Measurements from ENCODE around the gene RBBP8NL. TPM values are rescaled to one million over a fixed set of nuclear protein-coding genes. Genes with fewer than 3 reads are reported as not detected.

Gene RBBP8NL
- total and polyA plus RNA-seq, 9 of the 15 experiments (the other 6 are each of a cell fraction or from before 2014, with no cell fraction given), result not detected

DNA sequence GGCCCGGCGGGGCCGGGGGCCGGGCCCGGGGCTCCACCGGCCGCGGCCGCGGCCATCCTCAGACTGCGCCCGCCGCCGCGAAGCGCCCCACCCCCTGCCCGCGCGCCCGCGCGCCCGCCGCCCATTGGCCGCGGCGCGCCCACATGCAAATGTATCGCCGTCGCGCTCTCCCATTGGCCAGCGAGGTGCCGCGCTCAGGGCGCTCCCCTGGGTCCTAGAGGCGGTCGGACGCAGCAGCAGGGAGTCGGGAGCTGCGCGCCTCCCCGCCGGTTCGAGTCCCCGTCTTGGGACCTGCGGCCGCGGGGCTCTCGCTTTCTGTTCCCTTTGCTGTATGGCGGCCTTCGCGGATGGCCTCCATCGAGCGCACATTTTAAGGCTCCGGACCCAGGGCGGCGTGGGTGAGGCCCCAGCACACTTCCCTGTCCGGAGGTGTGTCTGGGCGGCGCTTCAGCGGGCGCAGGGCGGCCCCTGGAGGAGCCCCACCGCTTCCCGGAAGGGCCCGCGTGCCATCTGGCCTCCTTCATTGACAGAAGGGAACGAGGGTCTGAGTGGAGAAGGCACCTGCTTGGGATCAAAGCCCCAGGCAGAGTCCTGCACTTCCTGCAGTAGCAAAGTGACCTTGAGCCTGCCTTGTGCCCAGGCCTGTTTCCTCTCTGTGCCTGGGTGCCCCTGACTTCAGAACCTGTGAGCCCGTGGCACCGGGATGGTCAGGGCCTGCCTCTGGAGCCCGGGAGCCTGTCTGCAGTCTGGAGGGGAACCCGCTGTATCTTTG, 19.9 kb downstream of the RBBP8NL start, which contains the start of gene CABLES2:
Gene CABLES2 (minus strand): TSS at position 65 of the 772 bp plus-strand sequence. CDS start 9 bp downstream, at position 56.
- BruUV-seq (replicated peaks), result no TSS peak
- Histone ChIP-seq H3K9me1 (ENCODE audit: control insufficient read depth, insufficient read depth, low read length) (peaks cover 4% of the 10 kb centered on the region), H3K9me3 (replicated peaks; ENCODE audit: control insufficient read depth, insufficient read depth, low read depth, low read length) (no peaks in the 10 kb centered on the region), H4K20me1 (replicated peaks; ENCODE audit: control insufficient read depth, insufficient read depth, low read length) (0 out of 2 replicates have a peak, but pooled peaks cover 8% of the 10 kb centered on the region), H3K4me2 (ENCODE audit: insufficient read depth, low read length) (peak within 1 kb of the TSS; percentile 89), H2AFZ (ENCODE audit: low read depth, low read length) (peak within 1 kb of the TSS; percentile 99), H3K79me2 (ENCODE audit: control insufficient read depth, insufficient read depth, low read length) (peaks cover 14% of the 10 kb centered on the region), H3K4me3 (peak within 1 kb of the TSS; percentile 58), H3K9ac (ENCODE audit: insufficient read depth in 1 of 2, low read depth in 2 of 2, low read length in 2 of 2) (peak within 1 kb of the TSS; percentile 65 to 95), H3K36me3 (ENCODE audit: control insufficient read depth, insufficient read depth, low read length) (peaks cover 9% of the 10 kb centered on the region; the same call in 1 of the 3 replicates), H3K27me3 (ENCODE audit: control insufficient read depth in 2 of 2, insufficient read depth in 2 of 2, low read length in 2 of 2) (no peaks in the 10 kb centered on the region), H3K4me1 (replicated peaks in 1 of 2; ENCODE audit: control insufficient read depth in 2 of 2, insufficient read depth in 2 of 2, low read length in 2 of 2) (peaks cover 17 to 88% of the 10 kb centered on the region in 2 experiments), H3K27ac (ENCODE audit: extremely low read depth, low read depth, low read length) (peak within 1 kb of the TSS; percentile 65)
- in situ Hi-C loops (cut with MboI) (no loop called here), intact Hi-C loops (cut with micrococcal nuclease) (loop anchor here (5.0 kb wide), 1 partner anchor 80 kb away; no protein-coding TSS in a partner anchor)
- WGBS (ENCODE audit: insufficient coverage, low coverage, missing lambda C conversion rate), result 4% methylated on average over 19 of the region's 73 CpGs
- ChIA-PET POLR2A (interaction anchor here (0.5 to 1.0 kb wide), 5 partner anchors 16 to 191 kb away, joined by 3 read pairs; partner anchors contain the start of gene RPS21), CTCF (ENCODE audit: low intra/inter-chr PET ratio) (interaction anchor here (0.6 kb wide), 1 partner anchor 108 kb away, joined by 3 read pairs; no protein-coding TSS in a partner anchor)
- DNase-seq (ENCODE audit: extremely low read depth in 1 of 4, low spot score in 3 of 4) (peak; percentile 95 to 96 (median 96)), ATAC-seq (peak; percentile 94), FAIRE-seq (peak; percentile 92)
- peak; percentile 86 for TF ChIP-seq XRCC5 (IDR thresholded peaks at IDR 0.05; ENCODE audit: low read depth, low read length)
- TF ChIP-seq, protein P1, sequence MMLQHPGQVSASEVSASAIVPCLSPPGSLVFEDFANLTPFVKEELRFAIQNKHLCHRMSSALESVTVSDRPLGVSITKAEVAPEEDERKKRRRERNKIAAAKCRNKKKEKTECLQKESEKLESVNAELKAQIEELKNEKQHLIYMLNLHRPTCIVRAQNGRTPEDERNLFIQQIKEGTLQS (IDR thresholded peaks at IDR 0.05), result no peak
- TF ChIP-seq, protein P1 (CRISPR knock-in tag; conservative IDR thresholded peaks at IDR 0.05), result no peak
- 0 out of 2 replicates have a peak, but pooled peaks have one; percentile 45 for TF ChIP-seq KLF1 (tag; IDR thresholded peaks at IDR 0.05)
- no peak for TF ChIP-seq ZNF699 (CRISPR knock-in tag; IDR thresholded peaks at IDR 0.05; ENCODE audit: insufficient replicate concordance)
- TF ChIP-seq, protein P2, sequence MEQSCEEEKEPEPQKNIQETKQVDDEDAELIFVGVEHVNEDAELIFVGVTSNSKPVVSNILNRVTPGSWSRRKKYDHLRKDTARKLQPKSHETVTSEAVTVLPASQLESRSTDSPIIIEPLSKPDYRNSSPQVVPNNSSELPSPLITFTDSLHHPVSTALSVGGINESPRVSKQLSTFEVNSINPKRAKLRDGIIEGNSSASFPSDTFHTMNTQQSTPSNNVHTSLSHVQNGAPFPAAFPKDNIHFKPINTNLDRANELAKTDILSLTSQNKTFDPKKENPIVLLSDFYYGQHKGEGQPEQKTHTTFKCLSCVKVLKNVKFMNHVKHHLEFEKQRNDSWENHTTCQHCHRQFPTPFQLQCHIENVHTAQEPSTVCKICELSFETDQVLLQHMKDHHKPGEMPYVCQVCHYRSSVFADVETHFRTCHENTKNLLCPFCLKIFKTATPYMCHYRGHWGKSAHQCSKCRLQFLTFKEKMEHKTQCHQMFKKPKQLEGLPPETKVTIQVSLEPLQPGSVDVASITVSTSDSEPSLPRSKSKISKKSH (CRISPR knock-in tag; IDR thresholded peaks at IDR 0.05), result no peak
- TF ChIP-seq PRPF4 (IDR thresholded peaks at IDR 0.05; ENCODE audit: insufficient read depth, low read depth, low read length, poor library complexity, severe bottlenecking), result peak; percentile 42
- peak; percentile 97 for TF ChIP-seq L3MBTL2 (IDR thresholded peaks at IDR 0.05)
- TF ChIP-seq MTA3 (IDR thresholded peaks at IDR 0.05; ENCODE audit: borderline replicate concordance), result peak; percentile 95; the same call in 1 of the 2 replicates
- no peak for TF ChIP-seq JUND (IDR thresholded peaks at IDR 0.05; ENCODE audit: borderline replicate concordance, low read depth, low read length)
- TF ChIP-seq JUND (tag; IDR thresholded peaks at IDR 0.05; ENCODE audit: borderline replicate concordance, low read depth, low read length), result no peak; the same call in 2 of the 3 replicates
- peak; percentile 88 for TF ChIP-seq ATF7 (IDR thresholded peaks at IDR 0.05)
- TF ChIP-seq, protein P3, sequence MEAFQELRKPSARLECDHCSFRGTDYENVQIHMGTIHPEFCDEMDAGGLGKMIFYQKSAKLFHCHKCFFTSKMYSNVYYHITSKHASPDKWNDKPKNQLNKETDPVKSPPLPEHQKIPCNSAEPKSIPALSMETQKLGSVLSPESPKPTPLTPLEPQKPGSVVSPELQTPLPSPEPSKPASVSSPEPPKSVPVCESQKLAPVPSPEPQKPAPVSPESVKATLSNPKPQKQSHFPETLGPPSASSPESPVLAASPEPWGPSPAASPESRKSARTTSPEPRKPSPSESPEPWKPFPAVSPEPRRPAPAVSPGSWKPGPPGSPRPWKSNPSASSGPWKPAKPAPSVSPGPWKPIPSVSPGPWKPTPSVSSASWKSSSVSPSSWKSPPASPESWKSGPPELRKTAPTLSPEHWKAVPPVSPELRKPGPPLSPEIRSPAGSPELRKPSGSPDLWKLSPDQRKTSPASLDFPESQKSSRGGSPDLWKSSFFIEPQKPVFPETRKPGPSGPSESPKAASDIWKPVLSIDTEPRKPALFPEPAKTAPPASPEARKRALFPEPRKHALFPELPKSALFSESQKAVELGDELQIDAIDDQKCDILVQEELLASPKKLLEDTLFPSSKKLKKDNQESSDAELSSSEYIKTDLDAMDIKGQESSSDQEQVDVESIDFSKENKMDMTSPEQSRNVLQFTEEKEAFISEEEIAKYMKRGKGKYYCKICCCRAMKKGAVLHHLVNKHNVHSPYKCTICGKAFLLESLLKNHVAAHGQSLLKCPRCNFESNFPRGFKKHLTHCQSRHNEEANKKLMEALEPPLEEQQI (IDR thresholded peaks at IDR 0.05), result no peak
- TF ChIP-seq BACH1 (tag; IDR thresholded peaks at IDR 0.05), result no peak
- 0 out of 2 replicates have a peak, but pooled peaks have one; percentile 29 for TF ChIP-seq MIER1 (IDR thresholded peaks at IDR 0.05; ENCODE audit: low read depth)
- no peak for TF ChIP-seq ZNF239 (CRISPR knock-in tag; IDR thresholded peaks at IDR 0.05)

Measured in K562 (cell line).